Gastrocnemius medialis (tissue), 4 donors: ENCODE data around the gene ACOT11.

Experiments
- CTCF ChIP-seq, 5 experiments: fragments of 450-650 bp in 3 of 5; fragments of 200-600 bp in 2 of 5; sonication (generic) in 2 of 5; IDR thresholded peaks in 4 of 5; conservative IDR thresholded peaks in 1 of 5; 1 replicate in 4 of 5; 2 replicates in 1 of 5; pipeline ENCODE4 v1.5.1; 2016 to 2019; ENCODE audit warnings: antibody characterized with exemption in 5 of 5, mild to moderate bottlenecking in 3 of 5, moderate library complexity in 3 of 5
- POLR2A ChIP-seq, 2 donors: fragments of 450-650 bp; IDR thresholded peaks; one replicate each; pipeline ENCODE4 v1.6.1; 2017; ENCODE audit warnings: antibody characterized with exemption in 2 of 2, mild to moderate bottlenecking in 2 of 2, moderate library complexity in 2 of 2

- TF ChIP-seq CTCF (IDR thresholded peaks at IDR 0.05 in 4 of 5, conservative IDR thresholded peaks at IDR 0.05 in 1 of 5), result no peak
- no peak for TF ChIP-seq POLR2A (IDR thresholded peaks at IDR 0.05)
Observed at GRCh38 chr1:54501849-54502248, 46.2 kb upstream of the ACOT11 start.
